Daoy (cell line): Measurements from ENCODE around the gene CAPZA1. TPM values are rescaled to one million over a fixed set of nuclear protein-coding genes. Genes with fewer than 3 reads are reported as not detected.

Experiments used
- DNase-seq: peaks from one replicate; pipeline ENCODE4 v3.0.0-alpha.2; 2015; ENCODE audit warnings: low read depth
- total RNA-seq: library from RNA; depleted of rRNA; stranded (reverse); fragments of >200 nt; shearing (Covaris generic); gene quantifications from 2 replicates; pipeline ENCODE4 v1.2.3, GENCODE V29; 2014

The CAPZA1 gene
- total RNA-seq, 1 experiment from 2014 or later: 342 TPM

DNA sequence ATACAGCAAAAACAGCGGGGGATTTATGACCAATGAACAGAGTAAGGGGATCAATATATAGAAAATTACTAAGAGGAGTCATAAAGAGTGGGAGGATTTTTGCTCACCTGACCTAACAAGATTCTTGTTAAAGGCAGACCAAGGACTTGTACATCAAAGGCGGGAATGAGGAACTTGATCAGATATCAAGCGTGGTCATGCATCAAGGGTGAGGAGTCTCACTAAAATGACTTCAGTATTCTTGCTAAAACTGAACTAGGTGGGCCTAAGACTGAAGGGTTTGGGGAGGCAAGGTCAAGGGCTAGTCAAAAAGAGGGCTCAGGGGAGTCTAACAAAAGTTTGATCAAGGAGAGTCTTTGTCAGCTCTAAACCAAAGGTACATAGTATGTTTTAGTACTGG lies 56.9 kb downstream of the CAPZA1 start:
- no peak for DNase-seq

DNA sequence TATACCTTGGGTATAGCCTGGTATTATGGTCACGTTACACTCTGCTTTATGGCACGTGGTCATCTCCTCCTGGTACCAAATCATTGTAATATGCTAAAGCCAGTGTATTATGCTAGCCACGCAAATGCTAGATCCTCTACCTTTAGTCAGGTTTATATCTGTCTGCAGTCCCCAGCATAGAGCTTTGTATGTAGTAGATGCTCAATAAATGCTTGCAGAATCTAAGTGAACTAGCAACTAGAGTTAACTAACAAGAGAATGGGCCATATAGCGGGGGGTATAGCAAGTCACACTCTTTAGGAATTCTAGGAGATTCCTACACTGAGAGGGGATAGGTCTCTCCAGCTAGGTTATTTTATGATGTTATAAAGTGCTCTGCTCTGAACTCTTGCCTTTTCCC lies 57.9 kb downstream of the CAPZA1 start:
- DNase-seq: no peak

DNA sequence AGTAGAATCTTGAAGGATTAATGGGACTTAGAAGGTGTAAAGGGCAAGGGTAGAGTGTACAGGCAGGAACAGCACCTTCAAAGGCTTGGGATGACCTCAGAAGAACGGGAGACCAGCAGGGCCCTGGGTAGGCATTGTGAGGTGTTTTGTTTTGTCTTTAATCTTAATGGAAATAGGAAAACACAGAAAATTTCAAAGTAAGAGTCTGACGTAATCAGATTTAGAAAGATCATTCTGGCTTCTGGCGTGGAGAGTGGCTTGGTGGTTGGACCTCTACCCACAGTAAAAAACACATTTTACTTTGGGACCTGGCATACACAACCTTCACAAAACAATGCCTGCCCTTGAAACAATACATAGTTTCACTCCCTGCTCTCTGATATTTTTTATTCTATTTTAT lies 59.0 kb downstream of the CAPZA1 start:
- no peak for DNase-seq

DNA sequence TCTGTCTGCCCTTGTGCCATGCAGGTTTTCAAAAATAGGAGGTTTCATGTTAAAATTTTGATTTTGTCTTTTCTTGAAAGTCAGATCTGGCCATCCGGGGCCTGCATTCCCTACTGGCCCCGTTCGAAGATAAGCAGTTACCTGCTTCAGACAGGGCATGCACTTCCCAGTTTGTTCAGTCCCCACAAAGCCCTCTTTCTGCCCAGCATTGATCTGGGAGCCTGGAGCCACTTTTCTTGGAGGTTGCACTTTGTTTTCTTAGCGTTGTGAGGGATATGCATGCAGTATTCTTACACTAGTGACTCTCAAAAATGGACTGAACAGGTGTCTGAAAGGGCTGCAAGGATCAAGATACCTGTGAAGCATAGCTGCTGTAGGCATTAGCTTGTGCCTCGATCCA lies 66.3 kb downstream of the CAPZA1 start:
- DNase-seq: no peak

DNA sequence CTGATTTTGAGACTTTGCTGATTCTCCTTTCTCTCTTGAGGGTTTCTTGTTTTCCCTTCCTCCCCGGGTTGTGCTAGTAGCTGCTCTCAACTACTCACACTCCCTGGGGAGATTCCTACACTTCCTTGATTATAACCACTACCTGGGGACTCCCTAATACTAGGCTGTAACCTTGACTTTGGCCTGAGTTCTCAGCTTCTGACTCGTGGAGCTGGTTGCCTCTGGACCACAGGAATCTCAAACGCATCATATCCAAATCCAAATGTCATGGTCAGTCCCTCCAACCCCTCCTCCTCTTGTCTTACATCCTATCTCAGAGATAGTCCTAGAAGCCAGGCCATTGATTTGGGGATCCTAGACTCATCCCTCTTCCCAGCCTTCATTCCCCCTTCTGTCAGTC lies 66.8 kb downstream of the CAPZA1 start:
- no peak for DNase-seq

DNA sequence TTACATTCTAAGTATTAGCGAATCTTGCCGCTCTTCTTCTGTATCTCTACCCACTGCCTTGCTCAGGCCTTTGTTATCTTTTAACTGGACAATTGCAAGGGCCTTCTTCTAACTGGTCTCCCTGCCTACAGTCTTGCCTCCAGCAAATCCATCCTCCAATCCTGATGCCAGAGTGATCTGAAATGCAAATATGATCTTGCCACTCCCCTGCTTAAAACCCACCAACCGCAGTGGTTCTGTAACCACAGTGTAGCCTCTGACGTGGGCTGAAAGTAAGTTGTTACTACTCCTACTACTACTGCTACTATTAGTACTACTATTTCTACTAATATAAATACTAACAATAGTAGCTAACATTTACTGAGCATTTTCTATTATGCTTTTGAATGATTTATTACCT lies 67.2 kb downstream of the CAPZA1 start:
- DNase-seq: no peak

DNA sequence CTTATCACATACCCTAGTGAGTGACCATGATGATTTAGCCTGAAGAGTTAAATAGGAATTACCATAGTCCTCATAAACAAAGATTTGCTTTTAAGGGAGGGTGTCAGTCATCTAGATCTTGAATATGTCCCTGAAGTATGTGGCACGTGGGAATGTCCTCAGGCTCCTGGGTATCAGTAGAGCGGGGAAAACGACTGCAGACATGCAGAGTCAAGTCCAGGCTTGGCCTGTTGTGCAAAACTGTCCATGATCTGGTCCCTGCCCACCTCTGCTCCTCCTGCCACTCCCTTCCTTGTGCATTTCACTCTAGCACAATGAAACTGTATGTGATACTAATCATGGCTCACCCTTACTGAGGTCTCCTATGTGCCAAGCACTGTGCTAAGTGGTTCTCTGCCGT lies 67.7 kb downstream of the CAPZA1 start:
- no peak for DNase-seq

DNA sequence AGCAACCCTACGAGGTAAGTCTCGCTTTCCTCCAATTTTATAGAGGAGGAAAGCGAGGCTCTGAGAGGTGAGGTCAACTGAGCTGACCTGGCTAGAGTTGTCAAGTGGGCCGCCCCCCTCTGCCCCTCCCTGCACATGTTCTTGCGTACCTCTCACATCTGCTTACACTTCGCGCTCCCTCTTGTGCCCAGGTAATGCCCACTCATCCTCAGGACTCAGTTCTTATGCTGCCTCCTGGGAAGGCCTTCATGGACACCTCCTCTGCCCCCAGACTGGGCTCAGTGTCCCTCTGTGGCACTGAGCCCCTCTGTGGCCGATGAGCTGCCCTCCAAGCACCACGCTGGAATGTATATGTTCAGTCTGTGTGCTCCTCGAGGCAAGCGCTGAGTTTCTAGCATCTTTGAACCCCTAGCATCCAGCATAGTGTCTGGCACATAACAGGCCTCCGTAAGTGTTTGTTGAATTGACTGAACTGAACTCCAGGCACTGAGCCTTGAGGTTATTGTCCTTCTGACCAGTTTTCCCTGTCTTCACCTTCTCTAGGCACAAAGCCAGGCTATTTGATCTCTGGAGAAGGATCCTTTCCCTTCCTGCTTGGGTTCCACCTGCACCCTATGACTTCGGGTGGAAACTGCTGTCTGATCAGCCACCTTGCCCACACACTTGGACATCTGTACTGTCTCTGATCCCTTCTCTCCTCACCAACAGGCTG lies 68.3 kb downstream of the CAPZA1 start:
- no peak for DNase-seq

DNA sequence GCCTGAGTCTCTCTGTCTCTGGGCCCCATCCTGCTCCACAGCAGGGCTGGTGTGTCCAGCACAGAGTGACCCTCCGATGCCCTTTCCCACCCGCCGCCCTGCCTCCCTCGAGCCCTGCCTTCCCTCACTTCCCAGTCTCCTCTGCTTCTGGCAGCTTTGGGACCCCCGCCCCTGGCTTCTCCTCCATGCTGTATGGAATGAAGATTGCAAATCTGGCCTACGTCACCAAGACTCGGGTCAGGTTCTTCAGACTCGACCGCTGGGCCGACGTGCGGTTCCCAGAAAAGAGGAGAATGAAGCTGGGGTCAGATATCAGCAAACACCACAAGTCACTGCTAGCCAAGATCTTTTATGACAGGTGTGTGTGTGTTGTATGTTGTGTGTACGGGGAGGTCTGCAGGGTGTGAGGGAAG lies 69.2 kb downstream of the CAPZA1 start:
- DNase-seq: no peak

DNA sequence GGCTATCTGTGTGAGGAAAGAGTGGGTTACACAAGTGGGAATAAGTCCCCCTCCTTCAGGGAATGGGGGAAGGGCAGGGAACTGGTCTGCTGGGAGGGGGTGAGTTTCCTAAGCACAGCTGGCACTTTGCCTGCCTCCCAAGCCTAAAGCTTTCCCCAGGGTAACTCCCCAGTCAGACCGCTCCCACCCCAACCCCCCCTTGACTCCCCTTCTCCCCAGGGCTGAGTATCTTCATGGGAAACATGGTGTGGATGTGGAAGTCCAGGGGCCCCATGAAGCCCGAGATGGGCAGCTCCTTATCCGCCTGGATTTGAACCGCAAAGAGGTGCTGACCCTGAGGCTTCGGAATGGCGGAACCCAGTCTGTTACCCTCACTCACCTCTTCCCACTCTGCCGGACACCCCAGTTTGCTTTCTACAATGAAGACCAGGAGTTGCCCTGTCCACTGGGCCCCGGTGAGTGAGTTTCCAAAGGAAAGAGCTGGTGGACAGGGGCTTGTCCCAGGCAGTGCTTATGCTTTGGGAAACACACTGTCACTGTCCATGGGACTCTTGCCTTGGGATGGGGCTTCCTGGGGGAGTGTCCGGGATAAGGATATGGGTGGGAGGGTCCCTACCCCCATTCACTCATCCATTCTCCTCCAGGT lies 69.7 kb downstream of the CAPZA1 start:
- DNase-seq: no peak

DNA sequence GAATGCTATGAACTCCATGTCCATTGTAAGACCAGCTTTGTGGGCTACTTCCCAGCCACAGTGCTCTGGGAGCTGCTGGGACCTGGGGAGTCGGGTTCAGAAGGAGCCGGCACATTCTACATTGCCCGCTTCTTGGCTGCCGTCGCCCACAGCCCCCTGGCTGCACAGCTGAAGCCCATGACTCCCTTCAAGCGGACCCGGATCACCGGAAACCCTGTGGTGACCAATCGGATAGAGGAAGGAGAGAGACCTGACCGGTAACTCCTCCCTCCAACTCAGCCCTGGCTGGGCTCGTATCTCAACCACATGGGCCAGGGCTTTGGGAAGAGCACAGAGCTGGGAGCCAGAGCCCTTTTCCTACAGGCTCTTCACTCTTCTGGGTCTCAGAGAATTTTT lies 70.2 kb downstream of the CAPZA1 start:
- DNase-seq: no peak

DNA sequence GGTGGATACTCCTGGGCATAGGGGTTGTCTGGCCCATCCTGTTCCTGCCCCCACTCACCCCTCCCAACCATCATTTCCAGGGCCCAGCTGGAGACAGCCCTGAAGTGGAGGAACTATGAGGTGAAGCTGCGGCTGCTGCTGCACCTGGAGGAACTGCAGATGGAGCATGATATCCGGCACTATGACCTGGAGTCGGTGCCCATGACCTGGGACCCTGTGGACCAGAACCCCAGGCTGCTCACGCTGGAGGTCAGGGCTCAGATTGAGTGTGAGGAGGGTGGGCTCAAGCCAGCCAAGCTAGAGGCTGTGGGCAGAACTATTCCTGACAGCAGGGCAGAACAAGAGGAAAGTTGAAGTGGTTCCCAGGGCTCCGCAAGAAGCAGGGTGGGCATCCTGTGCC lies 73.0 kb downstream of the CAPZA1 start:
- DNase-seq: no peak

DNA sequence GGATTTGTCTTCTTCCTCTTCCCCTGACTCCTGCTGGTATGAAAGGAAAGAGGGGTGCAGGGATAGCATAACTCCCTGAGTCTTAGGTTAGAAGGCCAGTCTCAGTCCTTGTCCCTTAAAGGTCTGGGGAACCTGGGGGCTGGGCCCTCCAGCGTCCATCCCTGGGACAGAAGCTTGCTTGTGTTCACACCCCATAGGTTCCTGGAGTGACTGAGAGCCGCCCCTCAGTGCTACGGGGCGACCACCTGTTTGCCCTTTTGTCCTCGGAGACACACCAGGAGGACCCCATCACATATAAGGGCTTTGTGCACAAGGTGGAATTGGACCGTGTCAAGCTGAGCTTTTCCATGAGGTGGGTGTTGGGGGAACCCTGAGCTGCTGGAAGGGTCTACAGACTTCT lies 74.2 kb downstream of the CAPZA1 start:
- no peak for DNase-seq

DNA sequence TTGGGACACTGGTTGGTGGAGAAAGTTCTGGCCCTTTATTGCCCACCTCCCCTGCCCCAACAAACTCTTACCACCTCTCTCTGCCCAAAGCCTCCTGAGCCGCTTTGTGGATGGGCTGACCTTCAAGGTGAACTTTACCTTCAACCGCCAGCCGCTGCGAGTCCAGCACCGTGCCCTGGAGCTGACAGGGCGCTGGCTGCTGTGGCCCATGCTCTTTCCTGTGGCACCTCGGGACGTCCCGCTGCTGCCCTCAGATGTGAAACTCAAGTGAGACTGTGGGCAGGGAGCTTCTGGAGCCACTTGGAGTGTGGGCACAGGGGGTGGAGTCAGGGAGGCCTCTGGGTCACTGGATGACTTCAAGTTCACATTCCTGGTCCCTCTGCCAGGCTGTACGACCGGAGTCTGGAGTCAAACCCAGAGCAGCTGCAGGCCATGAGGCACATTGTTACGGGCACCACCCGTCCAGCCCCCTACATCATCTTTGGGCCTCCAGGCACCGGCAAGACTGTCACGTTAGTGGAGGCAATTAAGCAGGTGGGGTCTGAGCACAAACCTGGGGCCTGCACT lies 74.8 kb downstream of the CAPZA1 start:
- no peak for DNase-seq

DNA sequence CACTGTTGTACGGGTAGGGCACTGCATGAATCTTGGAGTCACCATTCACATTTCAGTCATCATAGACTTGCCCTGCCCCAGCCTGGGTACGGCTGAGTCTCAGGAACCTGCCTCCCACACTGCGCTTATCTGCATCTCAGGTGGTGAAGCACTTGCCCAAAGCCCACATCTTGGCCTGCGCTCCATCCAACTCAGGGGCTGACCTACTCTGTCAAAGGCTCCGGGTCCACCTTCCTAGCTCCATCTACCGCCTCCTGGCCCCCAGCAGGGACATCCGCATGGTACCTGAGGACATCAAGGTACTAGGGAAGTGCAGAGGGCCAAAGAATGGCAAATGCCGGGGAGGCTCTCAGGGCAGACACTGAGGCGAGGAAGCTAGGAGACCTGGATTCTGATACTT lies 75.6 kb downstream of the CAPZA1 start:
- DNase-seq: no peak

DNA sequence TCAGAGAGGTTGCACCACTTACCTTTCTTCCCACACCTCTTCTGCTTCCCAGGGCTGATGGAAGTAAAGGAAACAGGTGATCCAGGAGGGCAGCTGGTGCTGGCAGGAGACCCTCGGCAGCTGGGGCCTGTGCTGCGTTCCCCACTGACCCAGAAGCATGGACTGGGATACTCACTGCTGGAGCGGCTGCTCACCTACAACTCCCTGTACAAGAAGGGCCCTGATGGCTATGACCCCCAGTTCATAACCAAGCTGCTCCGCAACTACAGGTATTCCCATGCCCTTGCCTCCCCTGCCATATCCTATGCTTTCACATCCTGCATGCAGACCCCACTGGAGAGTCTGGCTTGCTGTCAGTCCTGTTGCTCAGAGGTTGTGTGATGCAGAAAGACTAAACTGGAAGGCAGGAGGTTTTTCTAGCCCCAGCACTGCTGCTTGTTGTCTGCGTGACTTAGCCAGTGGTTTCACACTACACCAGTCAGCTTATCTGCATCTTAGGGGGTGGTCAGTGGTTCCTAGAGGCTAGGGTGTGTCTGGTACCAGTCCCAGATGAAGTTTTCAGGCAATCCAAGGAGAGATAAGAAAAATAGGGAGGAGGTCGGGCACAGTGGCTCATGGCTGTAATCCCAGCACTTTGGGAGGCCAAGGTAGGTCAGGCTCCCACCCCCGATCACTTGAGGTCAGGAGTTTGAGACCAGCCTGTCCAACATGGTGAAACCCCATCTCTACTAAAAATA lies 77.1 kb downstream of the CAPZA1 start:
- DNase-seq: no peak

DNA sequence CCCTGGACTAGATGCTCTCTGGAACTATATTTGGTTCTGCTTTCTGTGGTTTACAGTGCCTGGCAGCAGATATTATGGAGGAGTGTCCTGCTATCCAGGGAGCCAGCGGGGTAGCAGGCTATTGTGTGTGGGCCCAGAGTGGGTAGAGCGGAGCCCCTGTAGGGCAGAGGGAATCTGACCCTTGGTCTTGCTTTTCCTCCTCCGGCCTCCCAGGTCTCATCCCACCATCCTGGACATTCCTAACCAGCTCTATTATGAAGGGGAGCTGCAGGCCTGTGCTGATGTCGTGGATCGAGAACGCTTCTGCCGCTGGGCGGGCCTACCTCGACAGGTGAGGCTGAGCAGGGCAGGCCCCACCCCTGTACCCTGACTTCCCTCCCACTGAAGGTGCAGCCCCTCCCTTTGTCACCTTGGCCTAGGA lies 78.2 kb downstream of the CAPZA1 start:
- DNase-seq: no peak

DNA sequence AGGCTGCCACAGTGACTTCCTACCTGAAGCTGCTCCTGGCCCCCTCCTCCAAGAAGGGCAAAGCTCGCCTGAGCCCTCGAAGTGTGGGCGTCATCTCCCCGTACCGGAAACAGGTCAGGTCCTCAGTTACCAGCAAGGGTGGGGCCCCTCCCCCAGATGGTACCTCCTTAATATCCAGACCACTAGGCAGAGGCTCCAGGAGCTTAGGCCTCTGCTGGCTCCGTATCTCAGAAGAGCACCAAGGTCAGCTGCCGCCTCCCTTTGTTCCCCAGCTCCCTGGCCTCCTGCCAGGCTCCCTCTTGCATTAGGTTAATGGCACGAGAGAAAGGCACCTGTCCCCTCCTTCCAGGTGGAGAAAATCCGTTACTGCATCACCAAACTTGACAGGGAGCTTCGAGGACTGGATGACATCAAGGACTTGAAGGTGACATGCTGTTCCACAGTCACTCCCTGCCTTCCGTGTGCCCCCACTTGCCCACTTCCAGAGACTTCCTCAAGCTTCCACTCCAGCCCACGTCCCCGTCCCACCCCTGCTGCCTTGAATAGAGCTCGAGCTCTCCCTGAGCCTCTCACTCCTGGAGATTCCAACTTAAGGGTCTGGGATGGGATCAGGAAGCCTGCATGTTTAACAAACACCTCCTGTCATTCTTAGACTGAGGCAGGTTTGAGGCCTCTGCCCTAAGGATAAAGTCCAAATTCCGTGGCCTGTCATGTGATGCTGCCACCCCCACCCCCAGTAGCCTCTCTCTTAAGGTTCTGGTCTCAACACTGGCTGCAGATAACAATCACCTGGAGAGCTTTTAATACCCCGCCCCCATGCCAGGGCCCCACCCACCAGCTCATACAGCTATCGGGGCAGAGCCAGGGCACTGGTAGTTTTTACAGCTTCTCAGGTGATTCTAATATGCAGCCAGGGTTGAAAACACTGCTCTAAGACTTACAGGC lies 79.0 kb downstream of the CAPZA1 start:
- no peak for DNase-seq

DNA sequence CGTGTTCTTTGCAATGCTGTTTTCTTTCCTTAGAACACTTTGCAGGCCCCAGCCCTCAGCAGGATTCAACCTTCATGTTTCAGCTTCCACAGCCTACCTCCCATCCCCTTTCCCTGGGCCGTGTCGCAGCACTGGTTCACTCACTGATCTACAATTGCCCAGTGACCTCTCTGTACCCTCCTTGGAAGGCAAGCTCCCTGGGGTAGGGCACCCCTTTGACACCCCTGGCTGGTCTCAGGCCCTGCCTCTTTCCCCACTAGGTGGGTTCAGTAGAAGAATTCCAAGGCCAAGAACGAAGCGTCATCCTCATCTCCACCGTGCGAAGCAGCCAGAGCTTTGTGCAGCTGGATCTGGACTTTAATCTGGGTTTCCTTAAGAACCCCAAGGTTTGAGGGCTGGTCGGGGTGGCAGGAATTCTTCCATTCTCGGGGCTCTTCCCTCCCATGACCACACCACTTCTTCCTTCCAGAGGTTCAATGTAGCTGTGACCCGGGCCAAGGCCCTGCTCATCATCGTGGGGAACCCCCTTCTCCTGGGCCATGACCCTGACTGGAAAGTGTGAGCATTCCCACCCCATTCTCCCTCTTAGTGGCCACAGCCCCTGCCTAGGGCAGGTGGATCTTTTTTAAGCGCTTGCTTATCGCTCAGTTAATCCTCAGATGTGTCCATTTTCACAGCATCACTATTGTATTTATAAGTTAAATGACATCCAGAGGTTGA lies 80.0 kb downstream of the CAPZA1 start:
- DNase-seq: no peak

DNA sequence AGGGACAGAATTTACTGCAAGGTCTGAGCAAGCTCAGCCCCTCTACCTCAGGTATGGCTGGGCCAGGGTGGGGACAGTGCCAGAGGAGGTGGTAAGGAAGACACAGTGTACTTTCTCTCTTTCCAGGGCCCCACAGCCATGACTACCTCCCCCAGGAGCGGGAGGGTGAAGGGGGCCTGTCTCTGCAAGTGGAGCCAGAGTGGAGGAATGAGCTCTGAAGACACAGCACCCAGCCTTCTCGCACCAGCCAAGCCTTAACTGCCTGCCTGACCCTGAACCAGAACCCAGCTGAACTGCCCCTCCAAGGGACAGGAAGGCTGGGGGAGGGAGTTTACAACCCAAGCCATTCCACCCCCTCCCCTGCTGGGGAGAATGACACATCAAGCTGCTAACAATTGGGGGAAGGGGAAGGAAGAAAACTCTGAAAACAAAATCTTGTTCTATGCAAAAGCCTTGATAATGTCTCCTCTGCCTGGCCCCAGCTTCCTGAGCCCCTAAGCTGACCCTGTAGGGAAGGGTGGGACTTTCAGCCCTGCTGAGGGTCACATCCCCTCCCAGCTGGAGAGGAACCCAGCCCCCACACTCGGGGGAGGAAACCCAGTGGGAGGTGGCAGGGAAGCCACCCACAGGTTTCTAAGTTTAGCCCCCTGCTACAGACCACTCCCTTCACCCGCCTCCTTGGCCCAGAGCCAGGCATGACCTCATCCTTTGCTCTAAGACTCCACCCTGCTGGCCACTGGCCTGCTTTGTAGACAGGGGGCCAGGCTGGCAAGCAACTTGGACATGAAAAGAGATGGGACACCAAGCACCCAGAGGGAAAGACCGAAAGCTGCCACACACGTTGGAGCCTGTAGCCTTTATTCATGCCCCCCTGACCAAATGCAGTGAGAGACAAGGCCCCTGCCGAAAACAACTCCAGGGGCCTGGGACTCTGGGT lies 80.9 kb downstream of the CAPZA1 start:
- peak; percentile 99 for DNase-seq
